HG03108 (cell line): ENCODE measurements around the gene SPPL3.
"Not testable (repeated sequence)": the region's sequence is repeated elsewhere in the genome, so short reads cannot be mapped to it uniquely, and the experiment has no call there.

ENCODE experiments used
- ATAC-seq: cut with Tn5 transposase; IDR thresholded peaks from one replicate; pipeline ENCODE4 v1.9.1; 2021; ENCODE audit warnings: moderate library complexity; ENCODE audit not compliant: unreplicated experiment

The SPPL3 gene, protein sequence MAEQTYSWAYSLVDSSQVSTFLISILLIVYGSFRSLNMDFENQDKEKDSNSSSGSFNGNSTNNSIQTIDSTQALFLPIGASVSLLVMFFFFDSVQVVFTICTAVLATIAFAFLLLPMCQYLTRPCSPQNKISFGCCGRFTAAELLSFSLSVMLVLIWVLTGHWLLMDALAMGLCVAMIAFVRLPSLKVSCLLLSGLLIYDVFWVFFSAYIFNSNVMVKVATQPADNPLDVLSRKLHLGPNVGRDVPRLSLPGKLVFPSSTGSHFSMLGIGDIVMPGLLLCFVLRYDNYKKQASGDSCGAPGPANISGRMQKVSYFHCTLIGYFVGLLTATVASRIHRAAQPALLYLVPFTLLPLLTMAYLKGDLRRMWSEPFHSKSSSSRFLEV

DNA sequence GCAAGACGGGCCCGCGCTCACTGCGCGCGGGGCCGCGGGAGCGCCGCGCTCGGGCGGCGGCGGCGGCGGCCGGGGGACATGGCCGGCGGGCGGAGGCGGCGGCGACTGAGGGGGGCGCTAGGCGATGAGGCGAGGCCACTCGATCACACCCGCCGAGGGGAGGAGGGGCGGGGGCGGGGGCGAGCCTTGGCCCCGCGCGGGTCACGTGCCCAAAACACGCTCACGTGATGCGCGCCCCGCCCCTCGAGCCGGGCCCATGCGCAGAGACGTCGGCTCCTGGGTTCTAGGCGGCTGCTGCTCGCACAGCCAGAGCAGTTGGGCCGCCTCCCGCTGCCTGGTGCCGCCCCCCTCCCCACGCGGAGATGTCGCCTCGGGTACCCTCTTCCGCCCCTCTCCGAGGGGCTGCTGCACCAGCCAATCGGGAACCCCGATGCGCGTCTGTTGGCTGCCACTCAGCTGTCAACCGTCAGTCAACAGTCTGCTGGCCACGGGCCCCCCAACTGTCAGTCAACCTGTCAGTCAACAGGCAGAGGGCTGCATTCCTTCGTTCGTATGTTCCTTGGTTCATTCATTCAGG, at the start of gene SPPL3:
Gene SPPL3, minus strand, starts transcription at position 162 of the 577 bp plus-strand sequence. CDS start 491 bp downstream, outside the sequence.
- ATAC-seq = peak; percentile 65

DNA sequence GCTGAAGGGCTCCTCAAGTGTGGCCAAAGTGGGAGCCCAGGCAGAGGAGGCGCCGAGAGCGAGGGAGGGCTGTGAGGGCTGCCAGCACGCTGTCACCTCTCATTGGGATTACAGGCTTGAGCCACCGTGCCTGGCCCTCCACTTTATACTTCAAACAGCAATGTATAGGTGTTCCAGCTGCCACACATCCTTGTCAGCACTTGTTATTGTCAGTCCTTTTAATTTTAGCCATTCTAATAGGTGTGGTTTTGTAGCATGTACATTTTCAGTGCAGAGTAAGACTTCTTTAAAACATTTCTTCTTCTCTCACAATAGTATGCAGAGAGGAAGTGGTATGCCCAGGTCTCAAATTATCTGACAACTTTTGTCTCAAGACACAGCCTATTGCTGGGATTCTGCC, 46.6 kb upstream of the SPPL3 start:
- ATAC-seq = no peak

DNA sequence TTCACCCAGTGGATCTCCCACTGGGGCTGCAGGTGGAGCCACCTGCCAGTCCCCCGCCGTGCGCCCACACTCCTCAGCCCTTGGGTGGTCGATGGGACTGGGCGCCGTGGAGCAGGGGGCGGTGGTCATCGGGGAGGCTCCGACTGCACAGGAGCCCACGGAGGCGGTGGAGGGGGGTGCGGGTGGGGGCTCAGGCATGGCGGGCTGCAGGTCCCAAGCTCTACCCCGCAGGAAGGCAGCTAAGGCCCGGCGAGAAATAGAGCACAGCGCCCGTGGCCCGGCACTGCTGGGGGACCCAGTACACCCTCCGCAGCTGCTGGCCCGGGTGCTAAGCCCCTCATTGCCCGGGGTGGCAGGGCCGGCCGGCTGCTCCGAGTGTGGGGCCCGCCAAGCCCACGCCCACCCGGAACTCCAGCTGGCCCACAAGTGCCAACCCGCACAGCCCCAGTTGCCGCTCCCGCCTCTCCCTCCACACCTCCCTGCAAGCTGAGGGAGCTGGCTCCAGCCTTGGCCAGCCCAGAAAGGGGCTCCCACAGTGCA, 46.2 kb upstream of the SPPL3 start:
- not testable (repeated sequence) for ATAC-seq

DNA sequence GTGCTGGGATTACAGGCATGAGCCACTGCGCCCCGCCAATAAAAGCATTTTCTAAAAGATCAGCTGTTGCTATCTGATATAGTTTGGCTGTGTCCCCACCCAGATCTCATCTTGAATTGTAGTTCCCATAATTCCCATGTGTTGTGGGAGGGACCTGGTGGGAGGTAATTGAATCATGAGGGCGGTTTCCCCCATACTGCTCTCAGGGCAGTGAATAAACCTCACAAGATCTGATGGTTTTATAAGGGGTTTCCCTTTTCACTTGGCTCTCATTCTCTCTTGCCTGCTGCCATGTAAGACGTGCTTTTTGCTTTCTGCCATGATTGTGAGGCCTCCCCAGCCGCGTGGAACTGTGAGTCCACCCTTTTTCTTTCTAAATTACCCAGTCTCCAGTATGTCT, 41.4 kb upstream of the SPPL3 start:
- not testable (repeated sequence) for ATAC-seq

DNA sequence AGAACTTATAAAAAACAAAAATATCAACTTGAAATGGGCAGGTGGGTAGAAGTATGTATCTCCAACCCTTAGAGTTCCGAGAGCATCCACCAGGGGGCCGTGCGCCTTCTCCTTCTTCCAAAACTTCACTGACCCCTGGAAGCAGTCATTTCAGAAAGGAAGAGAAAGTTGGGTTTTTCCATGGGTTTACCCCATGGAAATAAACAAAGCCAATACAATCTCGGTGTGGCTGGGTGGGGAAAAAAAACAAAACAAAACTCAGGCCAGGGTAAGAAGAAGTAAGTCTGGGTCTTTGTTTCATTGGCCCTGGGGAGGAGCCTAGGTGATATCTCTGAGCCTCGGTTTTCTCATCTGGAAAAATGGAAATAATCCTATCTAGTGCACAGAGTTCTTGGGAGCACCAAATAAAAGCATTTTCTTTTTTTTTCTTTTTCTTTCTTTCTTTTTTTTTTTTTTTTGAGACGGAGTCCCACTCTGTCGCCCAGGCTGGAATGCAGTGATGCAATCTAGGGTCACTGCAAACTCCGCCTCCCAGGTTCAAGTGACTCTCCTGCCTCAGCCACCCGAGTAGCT, 40.6 kb upstream of the SPPL3 start:
- no peak for ATAC-seq

DNA sequence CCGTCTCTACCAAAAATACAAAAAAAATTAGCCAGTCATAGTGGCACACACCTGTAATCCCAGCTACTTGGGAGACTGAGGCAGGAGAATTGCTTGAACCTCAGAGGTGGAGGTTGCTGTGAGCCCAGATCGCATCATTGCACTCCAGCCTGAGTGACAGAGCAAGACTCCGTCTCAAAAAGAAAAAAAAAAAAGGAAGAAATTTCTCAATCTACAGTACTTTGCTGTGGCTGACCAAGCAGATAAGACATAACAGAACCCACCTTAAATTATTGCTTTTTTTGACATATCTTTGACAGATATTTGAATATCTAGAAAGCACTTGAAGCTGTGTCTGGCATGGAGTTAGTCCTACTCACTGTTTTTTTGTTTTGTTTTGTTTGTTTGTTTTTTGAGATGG, 39.3 kb upstream of the SPPL3 start:
- ATAC-seq = no peak

DNA sequence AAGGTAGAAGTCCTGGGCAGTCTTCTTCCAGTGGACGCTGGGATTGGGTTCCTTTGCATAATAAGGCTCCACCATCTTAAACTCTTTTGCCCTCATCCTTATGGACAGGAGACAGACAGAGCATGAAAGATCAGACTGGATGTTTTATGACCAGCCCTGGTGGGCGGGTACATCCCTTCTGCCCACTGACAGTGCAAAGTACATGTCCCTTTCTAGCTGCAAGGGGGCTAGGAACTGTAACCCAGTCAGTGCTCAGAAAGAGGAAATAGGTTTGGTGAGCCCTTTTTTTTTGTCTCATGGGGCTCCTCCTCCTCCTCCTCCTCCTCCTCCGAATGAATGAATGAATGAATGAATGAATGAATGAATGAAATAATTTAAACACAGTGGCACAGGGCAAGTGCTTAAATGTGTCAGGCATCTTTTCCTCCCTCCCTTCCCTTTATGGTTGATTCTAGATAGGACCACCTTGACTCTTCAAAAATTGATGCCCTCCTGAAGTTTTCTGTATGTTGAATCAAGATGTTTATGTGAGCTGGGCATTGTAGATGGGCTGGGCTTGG, 37.8 kb upstream of the SPPL3 start:
- ATAC-seq = no peak

DNA sequence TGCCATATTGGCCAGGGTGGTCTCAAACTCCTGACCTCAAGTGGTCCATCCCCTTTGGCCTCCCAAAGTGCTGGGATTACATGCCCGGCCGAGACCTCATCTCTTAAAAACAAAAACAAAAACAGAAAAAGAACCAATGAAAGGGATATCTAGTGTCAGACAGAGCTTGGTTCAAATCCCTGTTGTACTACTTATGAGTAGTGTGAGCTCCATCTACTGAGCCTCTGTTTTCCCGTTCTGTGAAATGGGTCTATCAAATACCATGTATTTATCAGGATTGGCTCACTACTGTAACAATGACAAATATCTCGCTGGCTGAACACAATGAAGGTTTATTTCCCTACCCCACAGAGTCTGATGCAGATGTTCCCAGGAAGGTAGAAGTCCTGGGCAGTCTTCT, 37.3 kb upstream of the SPPL3 start:
- ATAC-seq = no peak

DNA sequence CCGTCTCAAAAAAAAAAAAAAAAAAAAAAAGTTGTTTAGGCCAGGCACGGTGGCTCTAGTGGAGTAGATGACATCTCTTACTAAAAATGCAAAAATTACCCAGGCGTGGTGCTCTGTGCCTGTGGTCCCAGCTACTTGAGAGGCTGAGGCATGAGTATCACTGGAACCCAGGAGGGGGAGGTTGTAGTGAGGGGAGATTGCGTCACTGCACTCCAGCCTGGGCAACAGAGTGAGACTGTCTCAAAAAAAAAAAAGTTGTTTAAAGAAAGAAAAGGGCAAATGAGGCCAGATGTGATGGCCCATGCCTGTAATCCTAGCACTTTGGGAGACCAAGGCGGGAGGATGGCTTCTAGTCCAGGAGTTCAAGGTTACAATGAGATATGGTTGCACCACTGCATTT, 36.6 kb upstream of the SPPL3 start:
- no peak for ATAC-seq

DNA sequence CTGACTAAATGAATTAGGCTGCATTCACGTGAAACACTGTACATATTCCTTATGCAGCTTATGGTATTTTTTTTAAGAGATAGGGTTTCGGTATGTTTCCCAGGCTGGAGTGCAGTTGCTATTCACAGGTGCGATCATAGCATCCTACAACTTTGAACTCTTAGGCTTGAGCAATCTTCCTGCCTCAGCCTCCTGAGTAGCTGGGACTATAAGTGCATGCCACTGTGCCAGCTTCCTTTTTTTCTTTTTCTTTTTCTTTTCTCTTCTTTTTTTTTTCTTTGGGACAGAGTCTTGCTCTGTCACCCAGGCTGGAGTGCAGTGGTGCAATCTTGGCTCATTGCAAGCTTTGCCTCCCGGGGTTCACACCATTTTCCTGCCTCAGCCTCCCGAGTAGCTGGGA, 35.8 kb upstream of the SPPL3 start:
- ATAC-seq = no peak

DNA sequence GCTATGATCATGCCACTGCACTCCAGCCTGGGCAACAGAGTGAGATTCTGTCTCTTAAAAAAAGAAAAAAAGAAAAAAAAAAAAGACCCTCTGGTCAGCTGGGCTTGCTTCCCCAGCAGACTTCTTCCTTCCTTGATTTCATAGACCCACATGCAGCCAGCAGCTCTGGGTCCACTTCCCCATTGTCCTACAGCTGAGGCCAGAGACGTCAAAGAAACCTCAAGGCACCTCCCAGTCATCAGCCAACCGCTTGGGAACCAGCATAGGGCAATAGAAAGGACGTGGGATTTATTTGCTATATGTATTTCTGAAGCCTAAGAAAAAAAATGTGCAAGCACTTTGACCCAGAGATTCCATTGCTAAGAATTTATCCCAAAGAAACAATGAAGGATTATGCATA, 35.4 kb upstream of the SPPL3 start:
- ATAC-seq = no peak

DNA sequence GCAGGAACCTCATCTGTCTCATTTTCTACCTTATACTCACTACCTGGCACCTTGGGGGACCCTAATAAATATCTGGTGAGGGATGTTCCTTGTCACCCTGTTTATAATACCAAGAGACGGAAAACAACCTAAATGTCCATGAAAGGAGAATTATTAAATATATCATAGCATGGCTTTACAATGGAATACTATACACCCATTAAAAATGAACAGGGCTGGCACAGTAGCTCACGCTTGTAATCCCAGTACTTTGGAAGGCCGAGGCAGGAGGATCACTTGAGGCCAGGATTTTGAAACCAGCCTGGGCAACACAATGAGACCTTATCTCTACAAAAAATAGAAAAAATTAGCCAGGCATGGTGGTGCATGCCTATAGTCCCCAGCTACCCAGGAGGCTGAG, 34.3 kb upstream of the SPPL3 start:
- ATAC-seq = no peak

DNA sequence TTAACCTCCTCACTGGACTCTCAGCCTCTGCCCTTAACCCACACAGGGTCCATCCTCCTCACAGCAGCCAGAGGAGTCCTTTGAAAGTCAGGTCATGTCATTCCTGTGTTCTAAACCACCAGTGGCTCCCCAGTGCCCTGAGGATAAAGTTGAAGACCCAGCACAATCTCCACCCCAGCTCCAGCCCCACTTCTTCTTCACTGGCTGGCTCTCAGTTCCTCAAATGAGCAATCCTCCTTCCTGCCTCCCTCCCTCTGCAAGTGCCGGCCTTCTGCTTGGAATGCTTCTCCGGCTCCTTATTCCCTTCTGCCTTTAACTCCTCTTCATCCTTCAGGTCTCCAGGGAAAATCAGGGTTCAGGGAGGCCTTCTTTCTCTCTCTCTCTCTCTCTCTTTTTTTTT, 32.0 kb upstream of the SPPL3 start:
- ATAC-seq = no peak

DNA sequence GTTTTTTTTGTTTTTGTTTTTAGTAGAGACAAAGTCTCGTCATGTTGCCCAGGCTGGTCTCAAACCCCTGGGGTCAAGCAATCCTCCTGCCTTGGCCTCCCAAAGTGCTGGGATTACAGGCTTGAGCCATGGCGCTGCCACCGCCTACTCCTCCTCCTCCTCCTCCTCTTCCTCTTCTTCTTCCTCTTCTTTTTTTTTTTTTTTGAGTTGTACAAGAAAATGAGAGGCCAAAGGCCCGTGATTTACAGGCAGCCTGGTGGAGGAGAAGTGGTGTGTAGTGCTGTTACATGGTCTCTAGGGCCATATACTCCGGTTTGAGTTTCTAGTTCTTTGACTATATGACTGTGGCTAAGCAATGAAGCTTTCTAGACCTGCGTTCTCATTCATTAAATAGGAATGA, 29.6 kb upstream of the SPPL3 start:
- no peak for ATAC-seq

DNA sequence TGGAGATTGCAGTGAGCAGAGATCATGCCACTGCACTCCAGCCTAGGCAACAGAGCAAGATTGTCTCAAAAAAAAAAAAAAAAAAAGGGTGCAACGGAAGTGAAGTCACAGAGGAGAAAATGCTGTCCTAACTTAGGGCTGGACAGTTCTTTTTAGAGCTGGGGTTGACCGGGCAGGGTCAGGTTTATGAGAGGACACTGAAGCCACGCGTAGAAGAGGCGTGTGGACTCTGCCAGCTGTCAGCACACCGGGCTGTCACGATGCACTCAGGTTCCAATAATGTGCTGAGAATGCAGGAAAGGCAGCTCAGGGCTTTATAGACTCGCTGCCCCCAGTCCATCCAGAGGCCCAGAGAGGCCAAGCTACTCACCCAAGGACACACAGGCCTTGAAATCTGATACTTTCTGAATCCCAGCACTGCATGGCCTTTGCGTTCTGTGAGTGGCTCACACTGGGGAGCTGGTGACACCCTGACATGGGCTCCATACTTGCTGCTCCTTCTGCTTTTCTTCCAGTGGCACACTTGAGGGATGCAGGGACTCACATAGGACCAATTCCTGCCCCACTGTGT, 28.9 kb upstream of the SPPL3 start:
- ATAC-seq = no peak

DNA sequence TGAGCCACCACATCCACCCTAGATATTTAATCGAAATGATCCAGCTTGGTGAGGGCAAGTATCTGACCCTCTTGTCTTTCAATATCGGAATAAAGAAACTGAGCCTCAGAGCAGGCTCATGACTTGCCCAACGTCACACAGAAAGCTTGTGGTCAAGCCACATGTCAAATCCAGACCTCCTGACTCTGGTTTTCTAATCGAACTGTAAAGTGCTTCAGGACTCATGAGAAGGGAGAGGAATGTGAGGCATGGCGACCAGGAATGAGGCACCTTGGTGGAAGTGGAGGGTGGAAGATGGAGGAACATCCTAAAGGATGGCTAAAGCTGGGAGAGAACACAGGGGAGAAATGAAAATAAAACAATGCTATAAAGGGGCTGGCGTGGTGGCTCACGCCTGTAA, 27.9 kb upstream of the SPPL3 start:
- ATAC-seq = no peak

DNA sequence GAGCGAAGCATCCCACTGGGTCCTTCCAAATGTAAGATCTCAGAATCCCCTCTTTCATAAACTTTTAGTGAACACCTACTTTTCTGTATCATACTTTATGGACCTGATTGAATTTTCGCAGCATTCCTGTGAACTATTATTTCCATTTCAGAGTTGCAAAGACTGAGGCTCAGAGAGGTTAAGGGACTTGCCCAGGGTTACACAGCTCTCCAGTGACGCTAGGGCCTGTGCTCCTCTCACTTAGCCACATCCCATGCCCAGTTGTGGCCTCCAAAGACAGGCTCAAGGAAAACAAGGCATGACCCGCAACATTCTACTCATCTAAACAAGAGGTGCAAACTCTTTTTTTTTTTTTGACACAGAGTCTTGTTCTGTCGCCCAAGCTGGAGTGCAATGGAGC, 25.9 kb upstream of the SPPL3 start:
- ATAC-seq = no peak

DNA sequence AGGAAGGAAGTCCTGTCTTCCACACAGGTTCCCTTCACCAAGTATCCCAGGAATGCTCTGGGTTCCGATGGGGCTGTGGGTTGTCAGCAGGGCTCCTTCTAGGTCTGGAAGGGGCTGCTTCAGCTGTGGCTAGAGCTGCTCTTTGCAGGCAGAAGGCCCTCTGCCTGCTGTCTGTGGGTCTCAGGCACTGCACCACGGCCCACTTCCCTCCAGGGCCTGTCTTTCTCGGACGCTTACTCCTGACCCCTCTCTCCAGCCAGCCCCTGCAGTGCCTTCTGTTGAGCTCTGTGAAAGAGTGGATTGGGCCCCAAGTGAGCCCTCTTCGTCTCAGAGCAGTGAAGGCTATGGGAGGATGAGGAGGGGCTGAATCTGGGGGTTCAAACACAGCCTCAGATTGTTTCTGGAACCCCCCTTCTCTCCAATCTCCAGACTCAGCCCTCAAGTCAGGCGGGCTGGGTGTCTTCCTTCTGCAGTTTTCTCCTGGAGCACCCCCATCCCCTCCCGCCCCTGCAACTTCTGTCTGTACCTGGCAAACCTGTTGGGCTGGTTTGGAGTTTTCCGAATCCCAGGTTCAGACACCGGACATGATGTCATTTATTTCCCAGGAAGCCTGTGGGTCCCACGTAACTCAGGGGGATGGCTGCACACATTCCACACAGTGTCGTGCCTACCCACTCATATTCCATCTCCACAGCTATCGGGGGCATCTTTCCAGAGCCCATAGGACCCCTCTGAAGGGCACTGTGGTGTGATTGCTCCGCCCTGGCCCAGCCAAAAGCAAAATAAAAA, 24.9 kb upstream of the SPPL3 start:
- no peak for ATAC-seq

DNA sequence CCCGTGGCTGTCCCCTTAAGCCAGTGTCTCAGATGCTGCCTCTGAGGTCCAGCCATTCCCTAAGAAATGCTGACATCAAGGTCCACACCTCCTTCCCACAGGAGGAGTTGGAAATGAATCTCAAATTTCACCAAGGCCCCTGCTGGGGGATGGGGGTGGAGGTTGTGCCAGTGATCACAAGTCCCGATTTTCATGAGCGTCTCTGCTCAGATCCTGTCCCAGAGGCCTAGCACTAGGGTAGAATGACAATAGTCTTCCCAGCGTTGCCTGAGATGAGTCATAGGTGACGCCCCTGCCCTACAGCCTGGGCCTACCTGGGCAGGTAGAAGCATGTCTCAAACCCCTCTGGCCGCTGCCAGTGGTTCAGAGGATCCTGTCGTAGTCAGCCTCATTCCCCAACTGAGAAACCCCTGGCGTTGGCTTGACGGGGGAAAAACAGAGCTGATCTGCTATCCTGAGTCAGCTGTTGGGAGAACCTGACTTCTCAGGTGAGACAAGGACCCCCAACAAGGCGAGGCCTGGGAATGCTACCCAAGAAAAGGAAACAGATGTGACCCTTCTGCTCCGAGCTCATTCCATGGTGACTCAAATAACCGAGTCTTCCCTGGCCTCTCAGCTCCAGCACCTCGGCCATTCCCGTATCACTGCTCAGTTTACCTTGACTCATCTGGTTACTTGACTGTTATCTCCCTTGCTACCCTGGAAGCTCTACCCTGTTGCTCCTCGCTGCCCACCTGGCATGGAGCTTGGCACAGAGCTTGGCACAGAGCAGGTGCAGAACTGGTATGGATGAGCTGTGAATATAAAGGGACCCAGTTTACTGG, 21.8 kb upstream of the SPPL3 start:
- ATAC-seq = no peak

DNA sequence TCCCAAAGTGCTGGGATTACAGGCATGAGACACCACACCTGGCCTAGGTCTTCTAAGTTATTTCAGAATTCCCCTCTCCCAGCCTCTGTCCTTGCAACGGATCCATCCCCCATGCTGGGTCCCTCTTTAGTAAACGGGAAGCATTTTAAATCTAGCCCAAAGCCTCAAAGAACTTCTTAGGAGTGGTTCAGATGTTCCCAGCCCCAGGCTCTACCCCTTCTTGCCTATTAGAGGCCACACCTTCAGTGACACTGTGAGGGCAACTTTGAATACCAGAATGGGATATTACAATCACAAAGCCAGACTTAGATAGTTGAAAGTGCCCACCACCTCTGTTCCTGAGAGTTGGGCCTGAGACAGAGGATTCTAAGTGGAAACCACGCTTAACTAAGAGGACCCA, 18.1 kb upstream of the SPPL3 start:
- ATAC-seq = no peak
